NB4 (cell line): Measurements from ENCODE around the gene NACA2.

Experiments
- MAX ChIP-seq: IDR thresholded peaks from 2 replicates; pipeline ENCODE4 v1.6.1; 2011; ENCODE audit warnings: low read depth, low read length
- MYC ChIP-seq: IDR thresholded peaks from 2 replicates; pipeline ENCODE4 v1.6.1; 2011; ENCODE audit warnings: low read depth, low read length
- POLR2A ChIP-seq: IDR thresholded peaks from 2 replicates; pipeline ENCODE4 v1.6.1; 2011; ENCODE audit warnings: mild to moderate bottlenecking; ENCODE audit not compliant: insufficient read length; ENCODE audit errors: extremely low read depth
- TF ChIP-seq, protein P1 (sequence below): IDR thresholded peaks from one replicate; pipeline ENCODE4 v1.5.1; 2012; ENCODE audit warnings: low read depth, low read length

DNA sequence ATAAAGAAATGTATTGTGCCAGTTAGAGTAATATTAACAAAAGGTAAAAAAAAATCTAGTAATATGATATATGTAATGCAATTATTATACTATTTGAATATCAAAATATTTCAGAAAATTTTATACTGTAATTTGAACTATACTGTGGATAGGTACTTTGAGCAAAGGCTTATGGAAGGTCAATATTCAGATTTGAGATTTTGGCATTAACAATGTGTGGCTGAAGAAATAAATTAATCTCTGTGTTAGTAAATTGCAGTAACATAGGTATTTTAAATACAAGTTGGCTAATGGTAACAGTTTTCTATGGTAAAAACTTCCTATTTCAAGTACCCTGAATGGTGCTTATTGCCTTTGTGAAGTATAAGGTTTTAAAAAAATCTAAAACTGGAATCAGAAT, 23.2 kb upstream of the NACA2 start:
- TF ChIP-seq, protein P1, sequence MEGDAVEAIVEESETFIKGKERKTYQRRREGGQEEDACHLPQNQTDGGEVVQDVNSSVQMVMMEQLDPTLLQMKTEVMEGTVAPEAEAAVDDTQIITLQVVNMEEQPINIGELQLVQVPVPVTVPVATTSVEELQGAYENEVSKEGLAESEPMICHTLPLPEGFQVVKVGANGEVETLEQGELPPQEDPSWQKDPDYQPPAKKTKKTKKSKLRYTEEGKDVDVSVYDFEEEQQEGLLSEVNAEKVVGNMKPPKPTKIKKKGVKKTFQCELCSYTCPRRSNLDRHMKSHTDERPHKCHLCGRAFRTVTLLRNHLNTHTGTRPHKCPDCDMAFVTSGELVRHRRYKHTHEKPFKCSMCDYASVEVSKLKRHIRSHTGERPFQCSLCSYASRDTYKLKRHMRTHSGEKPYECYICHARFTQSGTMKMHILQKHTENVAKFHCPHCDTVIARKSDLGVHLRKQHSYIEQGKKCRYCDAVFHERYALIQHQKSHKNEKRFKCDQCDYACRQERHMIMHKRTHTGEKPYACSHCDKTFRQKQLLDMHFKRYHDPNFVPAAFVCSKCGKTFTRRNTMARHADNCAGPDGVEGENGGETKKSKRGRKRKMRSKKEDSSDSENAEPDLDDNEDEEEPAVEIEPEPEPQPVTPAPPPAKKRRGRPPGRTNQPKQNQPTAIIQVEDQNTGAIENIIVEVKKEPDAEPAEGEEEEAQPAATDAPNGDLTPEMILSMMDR, result no peak
- TF ChIP-seq POLR2A (no peak), MAX (no peak), MYC (no peak)
